Measurements from ENCODE around the gene SORL1.

DNA sequence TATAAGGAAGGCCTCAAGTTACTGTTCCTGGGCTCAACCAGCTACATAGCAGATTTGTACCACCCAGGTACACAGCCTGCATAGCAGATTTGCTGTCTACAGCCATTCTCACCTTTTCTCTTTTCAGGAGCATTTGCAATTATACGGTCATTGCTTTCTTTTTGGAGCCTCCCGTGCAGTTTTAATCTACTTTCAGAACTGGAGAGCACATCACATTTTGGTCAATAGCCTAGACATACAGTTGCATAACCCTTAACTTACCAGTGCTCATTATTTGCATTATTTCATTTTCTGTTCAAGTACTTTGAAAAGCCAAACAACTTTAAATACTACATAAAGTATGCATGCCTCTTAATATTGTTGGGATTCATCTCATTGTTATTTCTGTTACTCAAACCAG, 151.2 kb downstream of the SORL1 start:
- TF ChIP-seq, protein P1, sequence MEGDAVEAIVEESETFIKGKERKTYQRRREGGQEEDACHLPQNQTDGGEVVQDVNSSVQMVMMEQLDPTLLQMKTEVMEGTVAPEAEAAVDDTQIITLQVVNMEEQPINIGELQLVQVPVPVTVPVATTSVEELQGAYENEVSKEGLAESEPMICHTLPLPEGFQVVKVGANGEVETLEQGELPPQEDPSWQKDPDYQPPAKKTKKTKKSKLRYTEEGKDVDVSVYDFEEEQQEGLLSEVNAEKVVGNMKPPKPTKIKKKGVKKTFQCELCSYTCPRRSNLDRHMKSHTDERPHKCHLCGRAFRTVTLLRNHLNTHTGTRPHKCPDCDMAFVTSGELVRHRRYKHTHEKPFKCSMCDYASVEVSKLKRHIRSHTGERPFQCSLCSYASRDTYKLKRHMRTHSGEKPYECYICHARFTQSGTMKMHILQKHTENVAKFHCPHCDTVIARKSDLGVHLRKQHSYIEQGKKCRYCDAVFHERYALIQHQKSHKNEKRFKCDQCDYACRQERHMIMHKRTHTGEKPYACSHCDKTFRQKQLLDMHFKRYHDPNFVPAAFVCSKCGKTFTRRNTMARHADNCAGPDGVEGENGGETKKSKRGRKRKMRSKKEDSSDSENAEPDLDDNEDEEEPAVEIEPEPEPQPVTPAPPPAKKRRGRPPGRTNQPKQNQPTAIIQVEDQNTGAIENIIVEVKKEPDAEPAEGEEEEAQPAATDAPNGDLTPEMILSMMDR (conservative IDR thresholded peaks at IDR 0.05 in 1 of 2, IDR thresholded peaks at IDR 0.05 in 1 of 2; ENCODE audit: extremely low read depth in 1 of 2, insufficient read depth in 1 of 2, low read depth in 1 of 2, low read length in 2 of 2), result no peak
- no peak for TF ChIP-seq EZH2 (IDR thresholded peaks at IDR 0.05; ENCODE audit: borderline replicate concordance, low read length)
